GM08714 (cell line): ENCODE measurements around the gene MTHFD2.

Source experiments
- H3K4me3 ChIP-seq: fragments of 200-500 bp; sonication (Bioruptor generic); 2 replicates; pipeline ENCODE4 v1.5.1; 2014; ENCODE audit warnings: mild to moderate bottlenecking, low read length, inconsistent platforms
- ZNF274 ChIP-seq: IDR thresholded peaks from 2 replicates; pipeline ENCODE4 v1.6.1; 2012; ENCODE audit warnings: mild to moderate bottlenecking, low read depth, low read length

Gene MTHFD2

DNA sequence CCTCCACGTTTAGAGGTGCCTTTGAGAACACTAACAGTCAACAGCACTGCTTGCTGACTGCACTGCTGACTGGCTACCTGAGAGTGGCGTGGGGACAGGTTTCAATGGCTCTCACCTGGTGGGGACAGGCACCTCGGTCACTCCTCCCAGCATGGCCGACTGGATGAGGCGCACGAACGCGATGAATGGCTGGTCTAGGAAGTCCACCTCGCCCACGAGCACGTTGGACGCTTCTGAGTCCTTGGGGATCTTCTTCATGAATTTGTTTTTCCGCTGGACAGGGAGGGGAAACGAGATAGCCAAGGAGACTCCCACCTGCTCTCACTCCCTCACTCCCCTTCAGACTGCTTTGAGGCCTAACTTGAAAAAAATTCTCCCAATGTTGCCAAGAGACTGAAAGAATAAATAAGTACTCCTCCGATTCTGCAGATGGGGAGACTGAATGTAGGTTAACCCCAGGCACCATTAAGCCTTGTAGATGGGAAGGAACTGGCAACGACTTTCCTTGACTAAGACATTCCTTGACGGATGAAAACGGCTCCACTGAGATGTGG is 57.3 kb downstream of the MTHFD2 start:
- H3K4me3 ChIP-seq: no peak overlapping the region
- TF ChIP-seq ZNF274: no peak

DNA sequence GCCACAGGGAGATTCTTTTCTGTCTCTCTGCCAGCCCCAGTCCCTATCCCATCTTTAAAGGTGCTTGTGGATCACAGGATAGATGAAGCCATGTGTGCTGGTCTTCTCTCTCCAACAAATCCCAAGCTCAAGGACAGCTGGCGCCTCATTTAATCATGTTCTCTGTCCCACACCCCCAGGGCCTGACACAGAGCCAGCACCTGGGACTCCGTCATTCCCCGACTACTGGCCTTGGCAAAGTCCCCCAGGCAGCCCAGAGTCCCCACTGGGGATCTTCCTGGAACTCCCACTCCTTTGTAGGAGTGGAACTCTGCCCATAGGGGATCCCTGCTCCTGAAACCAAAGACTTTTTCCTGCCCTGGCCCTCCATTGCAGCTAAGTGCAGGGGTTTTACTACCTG is 60.8 kb downstream of the MTHFD2 start:
- TF ChIP-seq ZNF274: no peak
- no peak overlapping the region for H3K4me3 ChIP-seq

DNA sequence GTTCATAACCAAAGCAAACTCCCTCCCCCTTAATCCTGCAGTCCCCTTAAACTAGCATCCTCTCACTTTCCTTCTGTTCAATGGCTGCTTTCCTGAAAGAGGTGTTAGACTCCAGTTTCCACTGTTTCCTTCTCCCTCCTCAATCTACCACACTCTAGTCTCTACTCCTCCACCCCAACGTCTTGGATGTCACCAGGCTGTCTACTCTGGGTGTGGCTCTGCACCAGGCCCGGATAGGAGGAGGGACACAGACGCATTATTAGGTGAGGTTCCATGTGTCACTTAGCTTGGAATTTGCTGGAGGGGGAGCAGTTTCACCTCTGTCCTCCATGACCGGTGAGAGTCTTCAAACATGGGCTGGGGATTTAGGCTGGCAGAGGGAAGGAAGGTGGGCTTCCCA is 61.3 kb downstream of the MTHFD2 start:
- no peak overlapping the region for H3K4me3 ChIP-seq
- TF ChIP-seq ZNF274: no peak

DNA sequence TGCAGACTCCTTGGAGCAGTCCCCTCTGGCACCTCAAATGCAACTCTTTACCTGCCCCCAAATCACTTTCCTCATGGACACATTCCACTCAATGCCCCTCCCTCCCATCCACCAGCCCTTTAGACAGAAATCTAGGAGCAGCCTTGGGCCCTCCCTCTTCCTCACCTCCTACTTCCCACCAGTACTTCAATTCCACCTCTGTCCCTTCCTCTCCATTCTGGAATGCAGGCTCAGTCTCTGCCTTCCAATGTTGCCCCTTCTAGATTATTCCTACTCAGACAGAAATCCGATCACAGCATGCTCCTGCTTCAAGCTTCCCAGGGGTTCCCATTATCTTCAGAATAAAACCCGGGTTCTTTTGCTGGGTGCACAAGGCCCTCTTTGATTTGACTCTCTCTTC is 62.1 kb downstream of the MTHFD2 start:
- no peak overlapping the region for H3K4me3 ChIP-seq
- TF ChIP-seq ZNF274: no peak

DNA sequence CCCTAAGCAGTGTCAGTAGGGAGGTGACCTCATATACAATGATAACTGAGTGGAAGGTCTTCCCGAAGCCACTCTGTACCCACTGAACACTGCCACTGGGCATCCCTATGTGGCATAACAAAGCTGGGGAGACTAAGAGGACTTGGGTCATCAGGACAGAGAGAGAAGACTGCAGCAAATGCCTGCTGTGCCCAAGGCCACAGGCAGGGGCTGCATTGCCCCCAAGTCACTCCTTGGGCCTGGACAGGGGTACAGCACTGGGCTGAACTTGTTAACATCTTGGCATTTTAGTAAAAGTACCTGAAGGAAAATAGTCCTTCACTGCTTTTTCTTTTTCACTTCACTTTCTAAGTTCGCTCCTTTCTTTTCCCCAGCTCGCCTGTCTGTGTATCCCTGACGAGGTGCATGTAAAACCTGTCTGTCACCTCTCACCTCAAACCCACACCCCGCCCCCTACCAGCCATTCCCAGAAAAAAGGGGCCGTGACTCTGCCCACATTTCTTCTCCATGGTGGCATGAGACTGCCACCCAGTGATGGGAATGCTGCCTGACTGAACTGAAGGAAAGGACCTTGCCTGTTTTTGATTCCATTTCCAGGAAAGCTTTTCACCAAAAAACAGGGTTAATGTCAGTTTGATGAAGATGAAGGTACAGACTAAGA is 62.9 kb downstream of the MTHFD2 start:
- no peak overlapping the region for H3K4me3 ChIP-seq
- no peak for TF ChIP-seq ZNF274

DNA sequence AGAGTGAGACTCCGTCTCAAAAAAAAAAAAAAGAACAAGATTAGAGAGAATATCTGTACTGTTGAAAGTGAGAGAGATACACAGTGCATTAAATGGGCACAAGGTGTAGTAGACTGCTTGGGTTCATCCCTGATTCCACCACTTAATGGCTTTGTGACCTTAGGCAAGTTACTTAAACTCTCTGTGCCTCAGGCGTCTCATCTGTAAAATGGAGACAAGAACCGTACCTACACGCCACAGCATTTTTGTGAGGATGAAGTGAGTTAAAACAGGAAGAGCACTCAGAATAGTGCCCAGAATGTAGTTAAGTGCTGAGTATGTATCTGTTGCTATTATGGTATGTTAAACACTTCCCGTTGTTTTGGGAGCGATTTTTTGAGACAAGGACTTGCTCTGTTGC is 64.3 kb downstream of the MTHFD2 start:
- H3K4me3 ChIP-seq: no peak overlapping the region
- TF ChIP-seq ZNF274: no peak

DNA sequence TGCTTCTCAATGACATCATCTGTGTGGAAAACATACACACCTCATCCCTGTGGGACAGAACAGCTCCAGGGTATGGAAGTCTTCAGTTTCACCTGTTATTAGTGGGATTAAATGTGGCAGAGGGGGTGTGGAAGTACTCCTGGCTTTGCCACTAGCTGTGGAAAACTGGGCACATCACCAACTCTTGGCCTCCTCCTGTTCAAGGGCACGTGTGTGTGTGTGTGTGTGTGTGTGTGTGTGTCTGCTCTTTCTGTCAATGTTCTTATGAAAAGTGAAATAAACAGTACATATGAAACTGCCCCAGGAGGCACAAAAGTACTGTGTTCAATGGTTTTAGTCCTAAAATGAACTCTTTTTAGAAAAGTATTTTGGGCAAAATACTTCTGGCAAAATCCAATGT is 65.9 kb downstream of the MTHFD2 start:
- TF ChIP-seq ZNF274: no peak

DNA sequence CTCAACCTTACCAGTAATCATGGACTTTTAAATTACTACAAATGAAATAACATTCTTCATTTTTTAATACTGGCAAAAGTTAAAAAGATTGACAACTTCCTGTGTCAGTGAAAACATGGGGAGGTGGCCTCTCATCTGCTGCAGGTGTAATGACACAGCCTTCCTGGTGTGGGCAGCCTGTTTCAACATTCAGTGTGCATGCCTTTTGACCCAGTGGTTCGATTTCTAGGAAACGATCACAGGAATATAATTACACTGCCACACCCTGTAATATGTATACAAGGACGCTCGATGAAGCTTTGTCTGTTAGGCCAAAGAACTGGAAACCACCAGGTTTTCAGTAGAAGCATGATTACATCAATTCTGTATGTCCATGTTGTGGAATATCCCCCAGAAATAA is 68.7 kb downstream of the MTHFD2 start:
- TF ChIP-seq ZNF274: no peak
- H3K4me3 ChIP-seq: no peak overlapping the region

More for the DNA sequence above, 65.9 kb downstream of the MTHFD2 start:
- H3K4me3 ChIP-seq: no peak overlapping the region
